GM19099 (cell line): ENCODE data around the gene LRRC49.

Source experiments
- POLR2A ChIP-seq: IDR thresholded peaks from 3 replicates; pipeline ENCODE4 v1.6.1; 2011; ENCODE audit warnings: low read depth; ENCODE audit not compliant: insufficient read length; ENCODE audit errors: extremely low read depth

LRRC49 gene

GRCh38 chr15:71056111-71056510 is 163.5 kb downstream of the LRRC49 start:
- TF ChIP-seq POLR2A: no peak

GRCh38 chr15:71057143-71057542 is 164.5 kb downstream of the LRRC49 start:
- TF ChIP-seq POLR2A: no peak

DNA sequence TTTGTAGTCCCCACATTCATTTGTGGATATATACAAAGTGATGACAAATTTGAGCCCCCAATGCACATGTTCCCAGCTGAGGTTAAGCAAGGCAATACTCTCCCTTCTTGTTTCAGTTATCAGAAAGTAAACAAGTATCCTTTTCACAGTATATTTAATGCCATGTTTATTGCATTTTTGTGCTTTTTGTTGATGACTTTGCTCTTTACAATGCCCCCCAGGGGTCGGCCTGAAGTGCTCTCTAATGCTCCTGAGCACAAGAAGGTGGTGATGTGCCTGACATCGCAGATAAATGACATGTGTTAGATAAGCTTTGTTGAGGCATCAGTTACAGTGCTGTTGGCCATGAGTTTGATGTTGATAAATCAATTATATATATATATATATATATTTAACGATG is 165.0 kb downstream of the LRRC49 start:
- no peak for TF ChIP-seq POLR2A

- TF ChIP-seq POLR2A: no peak
Observed at GRCh38 chr15:71060983-71061382, 168.4 kb downstream of the LRRC49 start.

DNA sequence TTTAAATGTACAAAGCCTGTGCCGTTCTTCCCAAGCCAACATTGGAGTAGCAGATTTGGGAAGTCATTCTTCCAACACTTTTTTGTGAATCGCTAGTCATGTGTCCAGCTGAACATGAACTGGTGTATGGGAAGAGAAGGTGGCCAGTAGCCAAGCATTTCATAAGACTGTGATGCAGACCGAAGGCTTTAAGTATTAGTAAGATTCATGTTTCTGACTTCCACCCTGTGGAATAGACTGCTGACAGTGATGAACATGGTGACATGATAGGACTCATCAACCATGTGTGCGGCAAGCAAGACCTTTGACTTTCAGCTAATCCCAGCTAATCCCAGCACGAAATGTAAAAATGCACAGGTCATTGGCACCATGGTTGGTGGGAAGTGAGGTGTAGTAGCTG is 174.4 kb downstream of the LRRC49 start:
- no peak for TF ChIP-seq POLR2A

- TF ChIP-seq POLR2A: no peak
Observed at GRCh38 chr15:71069693-71070092, 177.1 kb downstream of the LRRC49 start.

DNA sequence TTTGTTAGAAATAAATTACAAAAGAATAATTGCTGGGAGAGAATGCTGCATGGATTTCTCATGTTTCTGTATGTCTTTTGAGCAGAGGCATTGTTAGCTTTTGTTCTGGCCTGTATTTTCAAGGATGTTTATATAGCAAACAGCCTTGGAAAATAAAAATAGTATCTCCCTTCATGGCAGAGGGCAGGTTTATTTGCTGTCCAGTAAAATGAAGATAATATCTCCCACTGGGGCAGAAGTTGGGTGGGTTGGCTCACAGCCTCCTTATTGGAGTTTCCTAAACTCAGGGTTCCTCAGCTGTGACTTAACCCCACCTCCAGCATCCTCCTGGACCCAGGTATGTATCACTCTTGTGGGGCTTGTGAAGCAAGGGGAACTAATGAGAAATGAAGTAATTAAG is 178.9 kb downstream of the LRRC49 start:
- no peak for TF ChIP-seq POLR2A

DNA sequence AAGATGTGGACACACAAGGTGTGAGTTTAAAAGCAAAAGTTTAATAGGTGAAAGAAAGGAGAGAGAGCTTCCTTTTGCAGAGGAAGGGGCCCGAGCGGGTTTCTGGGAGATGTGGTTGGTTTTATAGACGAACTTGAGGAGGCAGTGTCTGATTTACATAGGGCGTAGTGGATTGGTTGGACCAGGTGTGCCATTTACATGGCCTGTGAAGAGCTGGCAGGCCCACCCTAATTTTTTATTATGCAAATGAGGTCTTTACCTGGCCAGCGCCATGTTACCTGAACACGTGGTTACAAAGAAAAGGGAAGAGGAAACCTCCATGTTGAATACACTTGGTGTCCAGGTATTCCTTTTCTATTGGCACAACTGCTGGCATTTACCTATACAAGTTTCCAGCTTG is 179.8 kb downstream of the LRRC49 start:
- no peak for TF ChIP-seq POLR2A

- no peak for TF ChIP-seq POLR2A
Observed at GRCh38 chr15:71078506-71079207, 186.0 kb downstream of the LRRC49 start.

DNA sequence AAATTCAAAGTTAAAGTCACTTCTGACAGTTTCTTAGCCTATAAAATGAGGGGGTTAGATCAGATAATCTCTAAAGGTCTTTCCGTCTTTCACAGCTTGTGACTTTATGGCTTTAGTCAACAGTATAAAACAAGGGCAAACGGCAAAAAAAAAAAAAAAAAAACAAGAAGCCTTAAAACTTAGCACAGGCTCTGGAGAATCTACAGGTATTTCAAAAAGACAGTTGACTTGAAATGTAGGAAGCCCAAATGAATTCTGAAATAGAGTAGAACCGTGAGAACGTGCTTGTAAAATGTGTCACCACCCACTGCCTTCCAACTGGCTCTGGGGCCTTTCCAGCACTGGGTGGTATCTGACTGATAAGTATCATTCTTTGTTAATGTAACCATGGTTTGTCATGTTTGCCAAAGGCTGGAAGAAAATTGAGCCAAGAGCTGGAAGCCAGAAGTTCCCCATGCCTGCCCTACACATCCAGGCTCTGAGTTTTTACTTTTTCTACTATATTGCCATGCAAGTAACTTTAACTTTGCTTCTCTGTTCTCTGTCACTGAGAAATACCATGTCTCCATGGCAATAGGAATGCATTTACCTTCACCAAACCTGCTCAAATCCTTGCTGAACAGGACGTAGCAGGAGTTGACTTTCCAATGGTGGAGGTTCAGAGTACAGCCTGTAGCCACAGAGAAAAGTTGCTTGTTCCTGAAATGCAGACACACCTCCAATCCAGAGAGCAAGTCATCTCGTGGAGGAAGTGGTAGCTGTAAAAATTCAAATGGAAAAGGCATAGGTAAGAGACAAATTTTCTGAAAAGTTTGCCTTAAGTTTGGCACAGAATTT is 186.8 kb downstream of the LRRC49 start:
- TF ChIP-seq POLR2A: no peak

DNA sequence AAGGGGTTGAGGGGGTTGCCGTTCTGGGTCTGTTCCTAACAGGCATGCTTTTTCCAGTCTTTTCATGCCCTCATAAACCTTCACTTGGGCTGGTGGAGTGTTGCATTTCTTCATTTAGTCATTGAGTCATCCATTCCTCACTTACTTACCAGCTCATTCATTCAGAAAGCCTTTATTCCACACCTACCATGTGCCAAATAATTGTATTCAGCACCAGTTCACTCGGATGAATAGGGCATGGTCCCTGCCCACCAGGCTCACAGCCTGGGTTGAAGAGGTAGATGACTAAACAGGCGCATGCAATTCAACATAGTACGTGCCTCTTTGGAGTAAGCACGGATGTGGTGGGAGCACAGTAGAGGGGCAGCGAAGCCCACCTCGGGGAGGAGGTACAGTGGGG is 187.5 kb downstream of the LRRC49 start:
- TF ChIP-seq POLR2A: no peak

DNA sequence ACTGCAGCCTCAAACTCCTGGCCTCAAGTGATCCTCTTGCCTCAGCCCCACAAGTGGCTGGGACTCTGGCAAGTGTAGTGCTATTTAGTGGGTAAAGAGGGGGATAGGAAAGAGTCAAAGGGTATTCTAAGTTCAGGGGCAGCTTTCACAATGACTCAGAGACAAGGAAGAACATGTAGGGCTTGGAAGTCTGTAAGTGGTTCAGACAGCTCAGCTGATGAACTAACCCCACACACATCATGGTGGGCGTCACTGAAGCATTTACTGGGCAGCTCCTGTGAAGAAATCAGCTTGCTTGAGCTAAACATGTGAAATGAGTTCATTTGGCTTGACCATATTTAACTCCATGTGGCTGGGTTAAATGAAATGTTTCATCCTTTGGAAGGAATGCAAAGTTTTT is 188.1 kb downstream of the LRRC49 start:
- no peak for TF ChIP-seq POLR2A

DNA sequence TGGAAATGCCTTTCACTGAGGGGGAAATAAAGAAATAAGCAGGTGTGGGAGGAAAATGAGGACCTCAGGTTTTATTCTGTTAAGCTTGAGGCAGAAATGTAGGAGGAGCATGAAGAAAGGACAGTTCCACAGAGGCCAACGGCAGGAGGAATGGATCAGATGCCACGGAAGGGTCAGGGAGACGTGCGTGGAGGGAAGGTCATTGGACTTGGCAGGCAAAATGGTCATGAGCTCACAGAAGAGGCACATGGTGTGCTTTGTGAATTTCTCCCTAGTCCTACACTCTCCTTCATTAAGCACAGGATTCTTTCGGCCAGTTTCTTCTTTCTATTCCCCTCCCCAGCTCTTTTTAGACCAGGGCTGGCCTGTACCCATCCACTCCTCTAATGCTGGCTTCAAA is 190.2 kb downstream of the LRRC49 start:
- no peak for TF ChIP-seq POLR2A

GRCh38 chr15:71083349-71083748 is 190.7 kb downstream of the LRRC49 start:
- TF ChIP-seq POLR2A: no peak

- TF ChIP-seq POLR2A: no peak
Observed at GRCh38 chr15:71084264-71084663, 191.6 kb downstream of the LRRC49 start.

- TF ChIP-seq POLR2A: no peak
Observed at GRCh38 chr15:71085809-71086208, 193.2 kb downstream of the LRRC49 start.
